ENCODE measurements around the gene SULT6B1. TPM values are rescaled to one million over a fixed set of nuclear protein-coding genes. Genes with fewer than 3 reads are reported as not detected.

The SULT6B1 gene
- total and polyA plus RNA-seq, 2 donors (not counting 1 experiment from before 2014, with no cell fraction given): not detected

DNA sequence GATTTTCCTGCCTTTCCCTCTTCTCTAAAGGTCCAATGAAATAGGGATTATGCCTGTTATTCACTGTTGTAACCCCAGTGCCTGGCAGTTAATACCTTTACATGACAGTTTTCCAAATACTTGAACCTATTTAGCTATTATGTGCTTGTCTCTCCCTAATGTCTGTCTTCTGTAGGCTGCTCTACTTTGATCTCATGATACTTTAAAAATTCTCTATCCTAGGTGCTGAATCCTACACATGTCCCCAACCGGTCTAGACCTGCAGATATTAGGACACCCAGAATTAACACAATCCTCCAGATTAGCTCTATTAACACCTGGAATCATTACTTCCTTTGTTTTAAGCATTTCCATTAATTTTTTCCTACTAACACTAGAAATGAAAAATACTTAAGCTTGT is 35.6 kb upstream of the SULT6B1 start:
- no peaks in the 10 kb centered on the region for H3K9me3 Mint-ChIP-seq (ENCODE audit: insufficient read depth)
- DNase-seq (no peak), ATAC-seq (ENCODE audit: low read depth) (no peak)
- no peaks in the 10 kb centered on the region for H3K9me3 ChIP-seq (ENCODE audit: control extremely low read depth in 1 of 3, control insufficient read depth in 2 of 3, insufficient read depth in 1 of 3, low read length in 2 of 3)
- H3K4me2 ChIP-seq (replicated peaks; ENCODE audit: low read depth, low read length, poor library complexity, severe bottlenecking): no peak overlapping the region
- no peaks in the 10 kb centered on the region for H3K27me3 ChIP-seq (replicated peaks in 1 of 4; ENCODE audit: control extremely low read depth in 1 of 4, control insufficient read depth in 3 of 4, insufficient read depth in 4 of 4, low read length in 3 of 4)
- H3K27ac Mint-ChIP-seq: no peak overlapping the region
- peaks cover 0 to 4% of the 10 kb centered on the region in 2 donors for H3K4me1 ChIP-seq (ENCODE audit: control insufficient read depth in 2 of 2, insufficient read depth in 2 of 2, low read length in 2 of 2)
- POLR2A ChIA-PET: no interaction called here
- H3K27ac ChIP-seq (ENCODE audit: low read length in 2 of 2): no peak overlapping the region
- H3K4me3 ChIP-seq (ENCODE audit: control extremely low read depth in 1 of 5, extremely low read depth in 1 of 5, insufficient read depth in 1 of 5, low read depth in 2 of 5, low read length in 4 of 5): no peak overlapping the region
- H3K36me3 ChIP-seq (replicated peaks in 1 of 2; ENCODE audit: control extremely low read depth in 1 of 2, control insufficient read depth in 1 of 2, extremely low read depth in 1 of 2, insufficient read depth in 2 of 2, low read length in 1 of 2): peaks cover 10 to 55% of the 10 kb centered on the region in 2 experiments
- intact Hi-C loops (cut with micrococcal nuclease): no loop called here
- H4K20me1 ChIP-seq (ENCODE audit: control insufficient read depth, insufficient read depth, low read length, poor library complexity, severe bottlenecking): peaks cover 30% of the 10 kb centered on the region
- WGBS (ENCODE audit: insufficient coverage): 91% methylated on average over 1 of the region's 1 CpG
- CTCF ChIA-PET: interaction anchor here (1.2 kb wide), 1 partner anchor 55 kb away, joined by 3 read pairs; no protein-coding TSS in a partner anchor
- H3K27me3 Mint-ChIP-seq: no peaks in the 10 kb centered on the region
- no peak overlapping the region for H2AFZ ChIP-seq (ENCODE audit: insufficient read depth, low read depth, low read length, poor library complexity, severe bottlenecking)
- TF ChIP-seq, protein P1, sequence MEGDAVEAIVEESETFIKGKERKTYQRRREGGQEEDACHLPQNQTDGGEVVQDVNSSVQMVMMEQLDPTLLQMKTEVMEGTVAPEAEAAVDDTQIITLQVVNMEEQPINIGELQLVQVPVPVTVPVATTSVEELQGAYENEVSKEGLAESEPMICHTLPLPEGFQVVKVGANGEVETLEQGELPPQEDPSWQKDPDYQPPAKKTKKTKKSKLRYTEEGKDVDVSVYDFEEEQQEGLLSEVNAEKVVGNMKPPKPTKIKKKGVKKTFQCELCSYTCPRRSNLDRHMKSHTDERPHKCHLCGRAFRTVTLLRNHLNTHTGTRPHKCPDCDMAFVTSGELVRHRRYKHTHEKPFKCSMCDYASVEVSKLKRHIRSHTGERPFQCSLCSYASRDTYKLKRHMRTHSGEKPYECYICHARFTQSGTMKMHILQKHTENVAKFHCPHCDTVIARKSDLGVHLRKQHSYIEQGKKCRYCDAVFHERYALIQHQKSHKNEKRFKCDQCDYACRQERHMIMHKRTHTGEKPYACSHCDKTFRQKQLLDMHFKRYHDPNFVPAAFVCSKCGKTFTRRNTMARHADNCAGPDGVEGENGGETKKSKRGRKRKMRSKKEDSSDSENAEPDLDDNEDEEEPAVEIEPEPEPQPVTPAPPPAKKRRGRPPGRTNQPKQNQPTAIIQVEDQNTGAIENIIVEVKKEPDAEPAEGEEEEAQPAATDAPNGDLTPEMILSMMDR (IDR thresholded peaks at IDR 0.05): no peak
- no peak for TF ChIP-seq EZH2 (IDR thresholded peaks at IDR 0.05; ENCODE audit: borderline replicate concordance, insufficient read depth, low read depth, low read length, poor library complexity, severe bottlenecking)
- H3K4me1 Mint-ChIP-seq: peaks cover 28% of the 10 kb centered on the region
- H3K9ac ChIP-seq (ENCODE audit: low read length): no peak overlapping the region
- H3K4me3 Mint-ChIP-seq: no peak overlapping the region
- H3K79me2 ChIP-seq (ENCODE audit: control insufficient read depth, insufficient read depth, low read length): peaks cover 54% of the 10 kb centered on the region

- ChIA-PET POLR2A (no interaction called here), CTCF (interaction anchor here (0.7 to 1.2 kb wide), 2 partner anchors 54 to 655 kb away, joined by 3 read pairs; no protein-coding TSS in a partner anchor)
- peaks cover 0 to 3% of the 10 kb centered on the region in 2 donors for H3K4me1 ChIP-seq (ENCODE audit: control insufficient read depth in 2 of 2, insufficient read depth in 2 of 2, low read length in 2 of 2)
- H3K27ac ChIP-seq (ENCODE audit: low read length in 2 of 2): no peak overlapping the region
- no peak overlapping the region for H3K4me3 ChIP-seq (ENCODE audit: control extremely low read depth in 1 of 5, extremely low read depth in 1 of 5, insufficient read depth in 1 of 5, low read depth in 2 of 5, low read length in 4 of 5)
- H3K4me3 Mint-ChIP-seq: no peak overlapping the region
- no peak for ATAC-seq (ENCODE audit: low read depth)
- intact Hi-C loops (cut with micrococcal nuclease): no loop called here
- H3K9me3 Mint-ChIP-seq (ENCODE audit: insufficient read depth): no peaks in the 10 kb centered on the region
- TF ChIP-seq, protein P1 (IDR thresholded peaks at IDR 0.05): no peak
- no peak for TF ChIP-seq EZH2 (IDR thresholded peaks at IDR 0.05; ENCODE audit: borderline replicate concordance, insufficient read depth, low read depth, low read length, poor library complexity, severe bottlenecking)
- H3K27me3 ChIP-seq (replicated peaks in 1 of 4; ENCODE audit: control extremely low read depth in 1 of 4, control insufficient read depth in 3 of 4, insufficient read depth in 4 of 4, low read length in 3 of 4): no peaks in the 10 kb centered on the region
- H3K4me2 ChIP-seq (replicated peaks; ENCODE audit: low read depth, low read length, poor library complexity, severe bottlenecking): no peak overlapping the region
- peaks cover 25% of the 10 kb centered on the region for H4K20me1 ChIP-seq (ENCODE audit: control insufficient read depth, insufficient read depth, low read length, poor library complexity, severe bottlenecking)
- no peaks in the 10 kb centered on the region for H3K9me3 ChIP-seq (ENCODE audit: control extremely low read depth in 1 of 3, control insufficient read depth in 2 of 3, insufficient read depth in 1 of 3, low read length in 2 of 3)
- no peak overlapping the region for H3K9ac ChIP-seq (ENCODE audit: low read length)
- no peak overlapping the region for H3K27ac Mint-ChIP-seq
- 100% methylated on average over 1 of the region's 4 CpGs for WGBS (ENCODE audit: insufficient coverage)
- H3K27me3 Mint-ChIP-seq: no peaks in the 10 kb centered on the region
- peaks cover 10 to 55% of the 10 kb centered on the region in 2 experiments for H3K36me3 ChIP-seq (replicated peaks in 1 of 2; ENCODE audit: control extremely low read depth in 1 of 2, control insufficient read depth in 1 of 2, extremely low read depth in 1 of 2, insufficient read depth in 2 of 2, low read length in 1 of 2)
- peaks cover 26% of the 10 kb centered on the region for H3K4me1 Mint-ChIP-seq
- H2AFZ ChIP-seq (ENCODE audit: insufficient read depth, low read depth, low read length, poor library complexity, severe bottlenecking): no peak overlapping the region
- peaks cover 45% of the 10 kb centered on the region for H3K79me2 ChIP-seq (ENCODE audit: control insufficient read depth, insufficient read depth, low read length)
- no peak for DNase-seq
These were observed 34.7 kb upstream of the SULT6B1 start for GRCh38 chr2:37223131-37223530.

All from B cell (primary cell).